ENCODE data around the gene TBCD. TPM values are rescaled to one million over a fixed set of nuclear protein-coding genes. Genes with fewer than 3 reads are reported as not detected.
"Not testable (repeated sequence)": the region's sequence is repeated elsewhere in the genome, so short reads cannot be mapped to it uniquely, and the experiment has no call there.

TBCD gene
- total RNA-seq, 1 donor from 2014 or later, result 216 TPM

- intact Hi-C loops (cut with micrococcal nuclease), result no loop called here
Measured at GRCh38 chr17:82726427-82726826, 25.4 kb upstream of the TBCD start.

- intact Hi-C loops (cut with micrococcal nuclease), result no loop called here
Measured at GRCh38 chr17:82729479-82730260, 22.2 kb upstream of the TBCD start.

GRCh38 chr17:82732118-82732743 lies 19.6 kb upstream of the TBCD start:
- intact Hi-C loops (cut with micrococcal nuclease), result no loop called here

GRCh38 chr17:82734987-82735866 lies 16.6 kb upstream of the TBCD start, which contains the start of gene FN3K:
Gene FN3K, plus strand, starts transcription at chr17:82735615. Its CDS starts 22 bp downstream, at chr17:82735637.
- intact Hi-C loops (cut with micrococcal nuclease), result loop anchor here (1.0 kb wide), 2 partner anchors 16 to 19 kb away; partner anchors contain the start of gene FN3KRP

- intact Hi-C loops (cut with micrococcal nuclease), result no loop called here
Measured at GRCh38 chr17:82736511-82737185, 15.2 kb upstream of the TBCD start.

- intact Hi-C loops (cut with micrococcal nuclease), result no loop called here
Measured at GRCh38 chr17:82737967-82738877, 13.6 kb upstream of the TBCD start.

- intact Hi-C loops (cut with micrococcal nuclease), result no loop called here
Measured at GRCh38 chr17:82740906-82741759, 10.7 kb upstream of the TBCD start.

- intact Hi-C loops (cut with micrococcal nuclease), result no loop called here
Measured at GRCh38 chr17:82743344-82744219, 8.3 kb upstream of the TBCD start.

- intact Hi-C loops (cut with micrococcal nuclease), result not testable (repeated sequence)
Measured at GRCh38 chr17:82744736-82745135, 7.1 kb upstream of the TBCD start.

- intact Hi-C loops (cut with micrococcal nuclease), result no loop called here
Measured at GRCh38 chr17:82745524-82745923, 6.3 kb upstream of the TBCD start.

GRCh38 chr17:82748756-82749155 lies 3.1 kb upstream of the TBCD start:
- intact Hi-C loops (cut with micrococcal nuclease), result no loop called here

- intact Hi-C loops (cut with micrococcal nuclease), result loop anchor here (2.0 to 5.0 kb wide), 3 partner anchors 300 to 1238 kb away; partner anchors contain the start of genes ACTG1 and CYBC1
Measured at GRCh38 chr17:82750241-82750908, 1.5 kb upstream of the TBCD start.

- intact Hi-C loops (cut with micrococcal nuclease), result loop anchor here (1.0 to 5.0 kb wide), 5 partner anchors 16 to 1239 kb away; partner anchors contain the start of genes ACTG1, CYBC1, FN3K and FN3KRP
Measured at GRCh38 chr17:82751171-82751570, 694 bp upstream of the TBCD start.

GRCh38 chr17:82752371-82753200 lies 721 bp downstream of the TBCD start:
- intact Hi-C loops (cut with micrococcal nuclease), result loop anchor here (1.0 to 5.0 kb wide), 5 partner anchors 54 to 1240 kb away; partner anchors contain the start of genes ACTG1, RAB40B and WDR45B

GRCh38 chr17:82753201-82753464 lies 1.3 kb downstream of the TBCD start:
- intact Hi-C loops (cut with micrococcal nuclease), result loop anchor here (2.0 to 5.0 kb wide), 3 partner anchors 300 to 1241 kb away; partner anchors contain the start of gene ACTG1
